Hepatocyte (in vitro differentiated cells): ENCODE measurements around the gene HCN2.

Experiments
- CTCF ChIP-seq: fragments of 200-600 bp; sonication (generic); IDR thresholded peaks from 2 replicates; pipeline ENCODE4 v1.5.1; 2016; ENCODE audit warnings: antibody characterized with exemption, mild to moderate bottlenecking; ENCODE audit not compliant: poor library complexity
- EZH2 ChIP-seq: fragments of 200-600 bp; sonication (generic); IDR thresholded peaks from 2 replicates; pipeline ENCODE4 v1.6.1; 2016; ENCODE audit warnings: antibody characterized with exemption, mild to moderate bottlenecking, borderline replicate concordance

- TF ChIP-seq CTCF = no peak
- TF ChIP-seq EZH2 = no peak
Observed at GRCh38 chr19:574658-575526, 14.8 kb upstream of the HCN2 start.
